PC-3 (cell line): Measurements from ENCODE around the gene ZNF592.

ENCODE experiments used
- CTCF ChIP-seq: fragments of 300-600 bp; sonication (generic); conservative IDR thresholded peaks from 2 replicates; pipeline ENCODE4 v1.5.1; 2017; ENCODE audit warnings: antibody characterized with exemption, low read depth, mild to moderate bottlenecking, low read length
- EZH2 ChIP-seq: fragments of 300-600 bp; sonication (generic); IDR thresholded peaks from one replicate; pipeline ENCODE4 v1.6.1; 2017; ENCODE audit warnings: antibody characterized with exemption, mild to moderate bottlenecking, low read length; ENCODE audit not compliant: unreplicated experiment
- EZH2phosphoT487 ChIP-seq: fragments of 300-600 bp; sonication (generic); IDR thresholded peaks from 2 replicates; pipeline ENCODE4 v1.6.1; 2018; ENCODE audit warnings: mild to moderate bottlenecking, antibody characterized with exemption, low read length, borderline replicate concordance

GRCh38 chr15:84842781-84843180, 94.4 kb downstream of the ZNF592 start:
- TF ChIP-seq CTCF (no peak), EZH2phosphoT487 (no peak), EZH2 (no peak)
